Heart right ventricle (tissue), 16 donors: ENCODE results near the gene TNRC6A. TPM values are rescaled to one million over a fixed set of nuclear protein-coding genes. Genes with fewer than 3 reads are reported as not detected.
"Not testable (repeated sequence)": the region's sequence is repeated elsewhere in the genome, so short reads cannot be mapped to it uniquely, and the experiment has no call there.

ENCODE experiments used
- ATAC-seq, 8 donors: fragments of 200-7000 bp; cut with Tn5 transposase; one replicate each; pipeline ENCODE4 v1.9.1; 2020; ENCODE audit warnings: mild to moderate bottlenecking in 8 of 8, moderate library complexity in 8 of 8, moderate number of reproducible peaks in 1 of 8
- DNase-seq, 2 donors: peaks; one replicate each; pipeline ENCODE4 v3.0.0-alpha.2; 2020
- H3K27ac ChIP-seq, 10 donors: fragments of 200-600 bp; sonication (generic) in 2 of 10; one replicate each; pipeline versions ENCODE4 v1.5.0 to v1.8.0; 2020 to 2022; ENCODE audit warnings: mild to moderate bottlenecking in 3 of 10
- H3K27me3 ChIP-seq, 7 donors: fragments of 200-600 bp; one replicate each; pipeline ENCODE4 v1.8.0; 2021 to 2022; ENCODE audit warnings: mild to moderate bottlenecking in 2 of 7
- H3K36me3 ChIP-seq, 9 donors: fragments of 200-600 bp; sonication (generic) in 1 of 9; one replicate each; pipeline versions ENCODE4 v1.5.0 to v1.8.0; 2020 to 2022; ENCODE audit warnings: mild to moderate bottlenecking in 2 of 9
- H3K4me1 ChIP-seq, 9 donors: fragments of 200-600 bp; sonication (generic) in 1 of 9; one replicate each; pipeline versions ENCODE4 v1.5.0 to v1.8.0; 2020 to 2022; ENCODE audit warnings: mild to moderate bottlenecking in 4 of 9
- H3K4me3 ChIP-seq, 10 donors: fragments of 200-600 bp; sonication (generic) in 2 of 10; one replicate each; pipeline versions ENCODE4 v1.5.0 to v1.8.0; 2020 to 2022; ENCODE audit warnings: mild to moderate bottlenecking in 7 of 10, moderate library complexity in 2 of 10
- H3K9me3 ChIP-seq, 11 donors: fragments of 200-600 bp in 10 of 11; sonication (generic) in 2 of 11; one replicate each; pipeline versions ENCODE4 v1.5.0 to v1.8.0; 2013 to 2022; ENCODE audit warnings: mild to moderate bottlenecking in 2 of 11, control low read depth in 1 of 11, moderate library complexity in 1 of 11
- WGBS, 2 donors: extraction: QIAGEN DNeasy Blood & Tissue Kit; methylation state at CpG; one replicate each; pipeline ENCODE4 v1.1.7; 2013; ENCODE audit warnings: inconsistent platforms in 1 of 2; 5-methylcytosine and 5-hydroxymethylcytosine counted together
- intact Hi-C, 10 donors: fragments of 100-400 bp; cut with DNase I; formaldehyde crosslinking; loops; one replicate each; pipeline versions ENCODE4 v1.11.1 to v1.14.2; 2022
- polyA plus RNA-seq, 2 donors: library from polyadenylated mRNA; stranded (reverse); fragments of 200-250 nt; gene quantifications; one replicate each; pipeline ENCODE4 v1.2.3, GENCODE V29; 2013
- total RNA-seq, 10 donors: library from RNA; stranded (reverse); fragmentation: NEBNext Ultra II Directional in 3 of 10; extraction: Animal tissue kit (Norgen Biotek cat#: 25700) in 3 of 10; gene quantifications; one replicate each; pipeline versions ENCODE4 v1.2.1 to v1.2.4, GENCODE V29; 2021 to 2023
- TF ChIP-seq, protein P1 (sequence below), 9 donors: fragments of 200-600 bp; sonication (generic) in 2 of 9; IDR thresholded peaks; one replicate each; pipeline versions ENCODE4 v1.5.0 to v1.8.0; 2021 to 2022; ENCODE audit warnings: antibody characterized with exemption in 9 of 9, mild to moderate bottlenecking in 5 of 9, moderate library complexity in 1 of 9
- donor health status: Arrhythmogenic right ventricular cardiomyopathy.
- donor health status: ischemic (EF 13 %, LVEDD 7.1; RV severe dilation, severe dysfunction).
- donor health status: healthy with polysubstance abuse.
- donor health status: DM: no; HTN: yes; CAD: no.
- donor health status: DM: no; HTN: no; CAD: no.
- donor health status: ischemic (EF 25% LVEDD 6.9; RV normal size, moderate dysfunction).
- donor health status: ischemic (EF 25% LVEDD 5.7; RV mildly dilated, moderate dysfunction).
- donor health status: healthy.
- donor health status: DM: yes; HTN: yes; CAD: no.
- donor health status: Ischemic cardiomyopathy.
- donor health status: ischemic (EF 35%, LVEDD 5.7; RV mildly dilated, moderate dysfunction).
- donor health status: nonischemic (EF 11% LVEDD 7.7; RV severe dilation, severe dysfunction).
- donor health status: DM: yes; HTN: yes; CAD: no.
- donor health status: PGD.
- donor health status: ischemic (EF 29% LVEDD 5.4; RV normal size, mild dysfunction).
- donor health status: nonischemic (EF 23%, LVEDD 6.1; RV moderate dilation, normal function).

Gene TNRC6A
- total and polyA plus RNA-seq, 12 donors, result 8.3 to 51.4 (median 36.5) TPM

DNA sequence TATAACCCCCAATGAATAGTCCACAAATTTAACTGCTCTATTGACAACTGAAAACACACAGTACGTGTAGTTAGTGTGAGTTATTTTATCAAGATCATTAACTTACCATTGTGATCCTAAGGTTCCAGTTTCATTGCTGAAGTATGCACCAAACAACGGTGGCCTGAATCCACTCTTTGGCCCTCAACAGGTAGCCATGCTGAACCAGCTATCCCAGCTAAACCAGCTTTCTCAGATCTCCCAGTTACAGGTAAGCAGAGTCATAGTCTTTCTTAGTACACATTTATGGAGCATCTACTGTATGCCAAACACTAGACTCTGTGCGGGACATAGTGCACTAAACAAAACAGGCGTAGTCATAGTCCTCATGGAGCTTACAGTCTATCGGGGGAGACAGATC, 76.0 kb downstream of the TNRC6A start:
- intact Hi-C loops, result loop anchor here in 5 of 10 donors (10.0 kb wide), 2 partner anchors 231 to 241 kb away; no protein-coding TSS in a partner anchor
- H3K4me3 ChIP-seq, result no peak overlapping the region
- H3K27me3 ChIP-seq, result no peaks in the 10 kb centered on the region
- no peak for DNase-seq
- no peaks in the 10 kb centered on the region for H3K4me1 ChIP-seq
- no peaks in the 10 kb centered on the region for H3K9me3 ChIP-seq
- TF ChIP-seq, protein P1, sequence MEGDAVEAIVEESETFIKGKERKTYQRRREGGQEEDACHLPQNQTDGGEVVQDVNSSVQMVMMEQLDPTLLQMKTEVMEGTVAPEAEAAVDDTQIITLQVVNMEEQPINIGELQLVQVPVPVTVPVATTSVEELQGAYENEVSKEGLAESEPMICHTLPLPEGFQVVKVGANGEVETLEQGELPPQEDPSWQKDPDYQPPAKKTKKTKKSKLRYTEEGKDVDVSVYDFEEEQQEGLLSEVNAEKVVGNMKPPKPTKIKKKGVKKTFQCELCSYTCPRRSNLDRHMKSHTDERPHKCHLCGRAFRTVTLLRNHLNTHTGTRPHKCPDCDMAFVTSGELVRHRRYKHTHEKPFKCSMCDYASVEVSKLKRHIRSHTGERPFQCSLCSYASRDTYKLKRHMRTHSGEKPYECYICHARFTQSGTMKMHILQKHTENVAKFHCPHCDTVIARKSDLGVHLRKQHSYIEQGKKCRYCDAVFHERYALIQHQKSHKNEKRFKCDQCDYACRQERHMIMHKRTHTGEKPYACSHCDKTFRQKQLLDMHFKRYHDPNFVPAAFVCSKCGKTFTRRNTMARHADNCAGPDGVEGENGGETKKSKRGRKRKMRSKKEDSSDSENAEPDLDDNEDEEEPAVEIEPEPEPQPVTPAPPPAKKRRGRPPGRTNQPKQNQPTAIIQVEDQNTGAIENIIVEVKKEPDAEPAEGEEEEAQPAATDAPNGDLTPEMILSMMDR (IDR thresholded peaks at IDR 0.05), result no peak
- 90 to 93% methylated on average over 5 of the region's 5 CpGs for WGBS, 2 donors
- H3K27ac ChIP-seq, result no peak overlapping the region
- H3K36me3 ChIP-seq, result peaks cover 4 to 100% (median 92%) of the 10 kb centered on the region in 9 donors
- no peak for ATAC-seq

DNA sequence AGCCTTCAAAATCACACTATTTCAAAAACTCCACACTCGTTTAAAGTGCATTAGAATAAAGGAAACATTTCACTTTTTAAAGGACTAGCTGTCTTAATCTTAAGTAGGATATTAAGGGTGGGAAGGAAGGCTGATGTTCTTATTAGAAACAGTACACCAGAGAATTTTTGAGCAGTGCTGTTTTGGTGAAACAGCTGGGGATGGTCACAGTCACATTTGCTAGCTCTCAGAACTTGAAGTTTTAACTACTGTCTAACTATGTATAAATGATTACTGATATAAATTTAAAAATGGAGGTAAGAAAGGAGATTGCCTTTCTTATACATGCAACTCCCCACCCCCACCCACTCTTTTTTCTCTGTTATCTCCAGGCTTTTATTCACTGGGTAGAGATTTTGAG, 77.8 kb downstream of the TNRC6A start:
- H3K4me3 ChIP-seq, result no peak overlapping the region
- TF ChIP-seq, protein P1 (IDR thresholded peaks at IDR 0.05), result no peak
- intact Hi-C loops, result loop anchor here in 5 of 10 donors (10.0 kb wide), 2 partner anchors 232 to 242 kb away; no protein-coding TSS in a partner anchor
- H3K9me3 ChIP-seq, result no peaks in the 10 kb centered on the region
- ATAC-seq, result no peak
- no peaks in the 10 kb centered on the region for H3K27me3 ChIP-seq
- peaks cover 0 to under 1% (median 0%) of the 10 kb centered on the region in 9 donors for H3K4me1 ChIP-seq
- no peak for DNase-seq
- H3K36me3 ChIP-seq, result peaks cover 4 to 100% (median 91%) of the 10 kb centered on the region in 9 donors
- no peak overlapping the region for H3K27ac ChIP-seq
- WGBS, 2 donors, result 69 to 77% methylated on average over 1 of the region's 1 CpG

DNA sequence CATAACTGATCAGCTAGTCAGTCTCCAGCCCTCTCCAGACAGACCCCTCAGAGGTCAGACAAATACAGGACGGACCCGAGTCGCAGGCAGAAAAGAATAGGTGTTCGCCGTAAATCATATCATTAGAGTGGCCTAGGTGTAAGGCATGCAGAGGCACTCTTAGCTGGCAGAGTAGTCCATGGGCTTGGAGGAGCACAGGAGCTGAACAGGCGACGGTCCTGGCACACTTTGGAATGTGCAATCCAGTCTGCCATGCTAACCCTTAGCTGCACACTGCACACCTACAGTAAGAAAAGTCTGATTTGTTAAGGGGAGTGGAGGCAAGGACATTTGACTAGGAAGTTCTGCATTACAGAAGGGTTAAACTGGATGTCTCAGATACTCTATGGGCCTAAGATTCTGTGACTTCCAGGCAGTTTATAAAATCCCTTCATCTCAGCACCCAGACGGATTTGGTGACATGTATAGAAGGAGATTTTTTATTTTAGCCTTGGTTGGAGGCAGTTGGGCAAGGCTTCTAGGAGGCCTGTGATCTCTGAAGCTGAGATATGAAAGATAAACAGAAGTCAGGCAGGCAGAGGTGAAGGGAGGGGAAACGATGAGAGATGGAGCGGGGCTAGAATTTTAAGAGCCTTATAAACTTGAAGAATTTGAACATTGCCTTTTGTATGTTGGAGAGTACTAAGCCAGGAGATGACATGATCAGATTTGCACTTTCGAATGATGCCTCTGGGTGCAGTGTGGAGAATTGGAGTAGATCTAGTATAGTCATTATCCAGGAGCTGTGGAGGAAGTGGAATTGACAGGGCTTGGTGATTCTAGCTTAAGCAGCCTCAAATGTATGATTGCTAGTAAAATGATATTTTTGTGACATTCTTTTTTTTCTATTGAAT, 81.7 kb downstream of the TNRC6A start:
- Histone ChIP-seq H3K4me1 (peaks cover 0 to 7% (median 0%) of the 10 kb centered on the region in 9 donors), H3K4me3 (no peak overlapping the region), H3K36me3 (peaks cover 9 to 100% (median 86%) of the 10 kb centered on the region in 9 donors), H3K27me3 (no peaks in the 10 kb centered on the region), H3K27ac (no peak overlapping the region), H3K9me3 (no peaks in the 10 kb centered on the region)
- intact Hi-C loops, result loop anchor here in 1 of 10 donors (10.0 kb wide), 1 partner anchor 256 kb away; no protein-coding TSS in a partner anchor
- DNase-seq, result no peak
- TF ChIP-seq, protein P1 (IDR thresholded peaks at IDR 0.05), result no peak
- WGBS, 2 donors, result 70 to 76% methylated on average over 11 of the region's 11 CpGs
- ATAC-seq, result peak in 2 of 8 donors; percentile 17 to 29

DNA sequence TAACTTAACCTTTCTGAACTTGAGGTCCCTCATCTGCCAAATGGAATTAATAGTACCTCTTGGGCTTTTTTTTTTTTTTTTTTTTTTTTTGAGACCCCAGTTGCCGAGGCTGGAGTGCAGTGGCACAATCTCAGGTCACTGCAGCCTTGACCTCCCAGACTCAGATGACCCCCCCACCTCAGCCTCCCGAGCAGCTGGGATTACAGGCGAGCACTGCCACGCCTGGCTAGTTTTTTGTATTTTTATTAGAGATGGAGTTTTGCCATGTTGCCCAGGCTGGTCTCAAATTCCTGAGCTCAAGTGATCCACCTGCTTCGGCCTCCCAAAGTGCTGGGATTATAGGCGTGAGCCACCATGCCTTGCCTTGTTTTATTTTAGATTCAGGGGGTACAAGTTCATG, 83.4 kb downstream of the TNRC6A start:
- WGBS, 2 donors, result 79 to 82% methylated on average over 6 of the region's 6 CpGs
- not testable (repeated sequence) for H3K4me3 ChIP-seq, H3K27me3 ChIP-seq, H3K9me3 ChIP-seq, H3K4me1 ChIP-seq, DNase-seq, H3K27ac ChIP-seq
- H3K36me3 ChIP-seq, result peaks cover 9 to 100% (median 86%) of the 10 kb centered on the region in 9 donors
- ATAC-seq, result peak in 1 of 8 donors; percentile 16
- intact Hi-C loops, result loop anchor here in 1 of 10 donors (10.0 kb wide), 1 partner anchor 258 kb away; no protein-coding TSS in a partner anchor
